Neural cell (in vitro differentiated cells): ENCODE results near the gene PRCP. TPM values are rescaled to one million over a fixed set of nuclear protein-coding genes. Genes with fewer than 3 reads are reported as not detected.

Experiments
- H2AFZ ChIP-seq: fragments of 200-600, 300-800 bp; sonication (generic), shearing (Covaris generic); 2 replicates; pipeline ENCODE4 v1.6.0; 2014; ENCODE audit warnings: low read depth, mild to moderate bottlenecking, antibody characterized with exemption, low read length, moderate library complexity
- H3F3A ChIP-seq: fragments of 200-600 bp; shearing (Covaris generic); 2 replicates; pipeline ENCODE4 v1.6.1; 2016; ENCODE audit warnings: mild to moderate bottlenecking, moderate library complexity, mixed read lengths, antibody characterized with exemption, low read length; ENCODE audit not compliant: insufficient read depth, poor library complexity, severe bottlenecking
- H3K27ac ChIP-seq: fragments of 200-600, 300-800 bp; sonication (generic), shearing (Covaris generic); 2 replicates; pipeline ENCODE4 v1.5.1; 2014; ENCODE audit warnings: mild to moderate bottlenecking, low read length, moderate library complexity
- H3K27me3 ChIP-seq: fragments of 300-800, 200-600 bp; sonication (generic), shearing (Covaris generic); 2 replicates; pipeline ENCODE4 v1.6.0; 2014; ENCODE audit warnings: mild to moderate bottlenecking, low read depth, low read length, moderate library complexity; ENCODE audit not compliant: insufficient read depth
- H3K36me3 ChIP-seq: fragments of 300-800, 200-600 bp; sonication (generic), shearing (Covaris generic); 2 replicates; pipeline ENCODE4 v1.5.1; 2014; ENCODE audit warnings: mild to moderate bottlenecking, antibody characterized with exemption, low read length, moderate library complexity; ENCODE audit not compliant: insufficient read depth
- H3K4me2 ChIP-seq: fragments of 300-800, 200-600 bp; sonication (generic), shearing (Covaris generic); 2 replicates; pipeline ENCODE4 v1.6.0; 2014; ENCODE audit warnings: mild to moderate bottlenecking, low read length
- H3K4me3 ChIP-seq: fragments of 300-800, 200-600 bp; sonication (generic), shearing (Covaris generic); 2 replicates; pipeline ENCODE4 v1.5.1; 2014; ENCODE audit warnings: mild to moderate bottlenecking, low read length, moderate library complexity
- H3K79me2 ChIP-seq: fragments of 200-600 bp; shearing (Covaris generic); replicated peaks from 2 replicates; pipeline ENCODE4 v1.6.0; 2014; ENCODE audit warnings: mild to moderate bottlenecking, low read length, moderate library complexity; ENCODE audit not compliant: insufficient read depth
- H3K9ac ChIP-seq: fragments of 300-800, 200-600 bp; sonication (generic), shearing (Covaris generic); 2 replicates; pipeline ENCODE4 v1.6.1; 2016; ENCODE audit warnings: mild to moderate bottlenecking, low read length, mixed read lengths
- H3K9me2 ChIP-seq: fragments of 200-600 bp; shearing (Covaris generic); 2 replicates; pipeline ENCODE4 v1.6.1; 2016; ENCODE audit warnings: mild to moderate bottlenecking, low read length, mixed read lengths; ENCODE audit not compliant: insufficient read depth
- H3K9me3 ChIP-seq: fragments of 200-600, 300-800 bp; sonication (generic), shearing (Covaris generic); 2 replicates; pipeline ENCODE4 v1.6.1; 2016; ENCODE audit warnings: mild to moderate bottlenecking, mixed run types, low read length, moderate library complexity, mixed read lengths
- H4K20me1 ChIP-seq: fragments of 200-600 bp; shearing (Covaris generic); 2 replicates; pipeline ENCODE4 v1.6.1; 2016; ENCODE audit warnings: mild to moderate bottlenecking, mixed run types; ENCODE audit not compliant: insufficient read depth
- EP300 ChIP-seq: fragments of 450-650 bp; conservative IDR thresholded peaks from 2 replicates; pipeline ENCODE4 v1.6.1; 2014; ENCODE audit warnings: antibody characterized with exemption, mild to moderate bottlenecking, moderate library complexity; ENCODE audit not compliant: poor library complexity, severe bottlenecking
- EZH2 ChIP-seq: fragments of 200-600, 300-800 bp; shearing (Covaris generic), sonication (generic); IDR thresholded peaks from 2 replicates; pipeline ENCODE4 v1.6.1; 2014; ENCODE audit warnings: antibody characterized with exemption, low read length, borderline replicate concordance, mild to moderate bottlenecking; ENCODE audit not compliant: insufficient read depth, poor library complexity, severe bottlenecking
- MXI1 ChIP-seq: fragments of 450-650 bp; conservative IDR thresholded peaks from 2 replicates; pipeline ENCODE4 v1.6.1; 2014; ENCODE audit warnings: antibody characterized with exemption, mild to moderate bottlenecking; ENCODE audit not compliant: poor library complexity, severe bottlenecking
- POLR2AphosphoS5 ChIP-seq: IDR thresholded peaks from 2 replicates; pipeline ENCODE4 v1.6.1; 2012
- RAD21 ChIP-seq: fragments of 450-650 bp; conservative IDR thresholded peaks from 2 replicates; pipeline ENCODE4 v1.6.1; 2014; ENCODE audit warnings: antibody characterized with exemption, mild to moderate bottlenecking, moderate library complexity
- SMC3 ChIP-seq: fragments of 450-650 bp; conservative IDR thresholded peaks from 2 replicates; pipeline ENCODE4 v1.6.1; 2014; ENCODE audit warnings: antibody characterized with exemption, mild to moderate bottlenecking, moderate library complexity; ENCODE audit not compliant: poor library complexity
- TAF1 ChIP-seq: IDR thresholded peaks from 2 replicates; pipeline ENCODE4 v1.6.1; 2012; ENCODE audit warnings: low read depth
- polyA plus RNA-seq: library from polyadenylated mRNA; depleted of rRNA; stranded (reverse); fragments of >200 nt; gene quantifications from 2 replicates; pipeline ENCODE4 v1.2.3, GENCODE V29; 2014
- TF ChIP-seq, protein P1 (sequence below): IDR thresholded peaks from 2 replicates; pipeline ENCODE4 v1.6.1; 2012; ENCODE audit warnings: borderline replicate concordance
- TF ChIP-seq, protein P2 (sequence below): fragments of 450-650 bp; IDR thresholded peaks from 2 replicates; pipeline ENCODE4 v1.5.1; 2014; ENCODE audit warnings: antibody characterized with exemption, mild to moderate bottlenecking, moderate library complexity; ENCODE audit not compliant: poor library complexity, severe bottlenecking

PRCP gene
- polyA plus RNA-seq, 1 donor from 2014 or later, result 6.1 TPM

DNA sequence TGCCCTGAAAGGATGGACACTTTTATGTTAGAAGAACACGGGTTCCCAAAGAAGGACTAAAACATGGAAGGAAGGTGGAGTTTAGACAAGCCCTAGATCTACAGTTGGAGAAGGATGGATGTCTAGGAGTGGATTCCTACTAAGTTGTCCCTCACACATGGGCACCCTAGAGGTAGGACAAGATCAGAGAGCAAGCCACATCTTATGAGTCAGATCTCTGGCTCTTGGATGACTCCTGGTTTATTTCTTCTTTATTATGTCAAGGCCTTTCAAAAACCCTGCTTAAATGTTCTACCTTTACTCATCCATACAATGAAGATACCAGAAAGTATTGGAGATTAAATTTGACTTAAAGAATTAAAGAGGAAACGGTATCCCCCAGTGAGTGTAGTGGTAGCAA is 34.4 kb downstream of the PRCP start (continued):
- TF ChIP-seq, protein P1, sequence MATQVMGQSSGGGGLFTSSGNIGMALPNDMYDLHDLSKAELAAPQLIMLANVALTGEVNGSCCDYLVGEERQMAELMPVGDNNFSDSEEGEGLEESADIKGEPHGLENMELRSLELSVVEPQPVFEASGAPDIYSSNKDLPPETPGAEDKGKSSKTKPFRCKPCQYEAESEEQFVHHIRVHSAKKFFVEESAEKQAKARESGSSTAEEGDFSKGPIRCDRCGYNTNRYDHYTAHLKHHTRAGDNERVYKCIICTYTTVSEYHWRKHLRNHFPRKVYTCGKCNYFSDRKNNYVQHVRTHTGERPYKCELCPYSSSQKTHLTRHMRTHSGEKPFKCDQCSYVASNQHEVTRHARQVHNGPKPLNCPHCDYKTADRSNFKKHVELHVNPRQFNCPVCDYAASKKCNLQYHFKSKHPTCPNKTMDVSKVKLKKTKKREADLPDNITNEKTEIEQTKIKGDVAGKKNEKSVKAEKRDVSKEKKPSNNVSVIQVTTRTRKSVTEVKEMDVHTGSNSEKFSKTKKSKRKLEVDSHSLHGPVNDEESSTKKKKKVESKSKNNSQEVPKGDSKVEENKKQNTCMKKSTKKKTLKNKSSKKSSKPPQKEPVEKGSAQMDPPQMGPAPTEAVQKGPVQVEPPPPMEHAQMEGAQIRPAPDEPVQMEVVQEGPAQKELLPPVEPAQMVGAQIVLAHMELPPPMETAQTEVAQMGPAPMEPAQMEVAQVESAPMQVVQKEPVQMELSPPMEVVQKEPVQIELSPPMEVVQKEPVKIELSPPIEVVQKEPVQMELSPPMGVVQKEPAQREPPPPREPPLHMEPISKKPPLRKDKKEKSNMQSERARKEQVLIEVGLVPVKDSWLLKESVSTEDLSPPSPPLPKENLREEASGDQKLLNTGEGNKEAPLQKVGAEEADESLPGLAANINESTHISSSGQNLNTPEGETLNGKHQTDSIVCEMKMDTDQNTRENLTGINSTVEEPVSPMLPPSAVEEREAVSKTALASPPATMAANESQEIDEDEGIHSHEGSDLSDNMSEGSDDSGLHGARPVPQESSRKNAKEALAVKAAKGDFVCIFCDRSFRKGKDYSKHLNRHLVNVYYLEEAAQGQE, result no peak

DNA sequence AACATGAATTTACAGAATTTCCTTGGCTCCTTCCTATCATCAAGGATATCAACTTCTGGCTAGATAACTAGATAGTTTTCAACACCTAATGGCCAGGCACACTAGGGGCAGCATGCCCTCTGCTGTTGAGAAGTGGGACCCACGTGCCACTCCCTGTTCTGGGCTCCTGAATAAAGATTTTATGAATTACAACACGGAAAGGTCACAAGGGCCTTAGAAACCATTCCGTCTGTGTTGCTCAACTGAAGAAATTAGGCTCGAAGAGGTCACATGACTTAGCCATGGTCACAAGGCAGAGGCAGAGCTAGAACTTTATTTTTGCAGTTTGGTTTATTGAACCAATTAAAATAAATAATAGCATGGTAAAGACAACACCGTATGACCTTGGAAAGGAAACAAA is 36.0 kb downstream of the PRCP start:
- no peaks in the 10 kb centered on the region for H3K79me2 ChIP-seq
- no peaks in the 10 kb centered on the region for H3K9me2 ChIP-seq
- H3K27ac ChIP-seq, result no peak overlapping the region
- no peaks in the 10 kb centered on the region for H3F3A ChIP-seq
- H3K9ac ChIP-seq, result no peak overlapping the region
- no peaks in the 10 kb centered on the region for H3K27me3 ChIP-seq
- H3K4me2 ChIP-seq, result no peak overlapping the region
- TF ChIP-seq SMC3, result peak; percentile 69
- TF ChIP-seq, protein P2, sequence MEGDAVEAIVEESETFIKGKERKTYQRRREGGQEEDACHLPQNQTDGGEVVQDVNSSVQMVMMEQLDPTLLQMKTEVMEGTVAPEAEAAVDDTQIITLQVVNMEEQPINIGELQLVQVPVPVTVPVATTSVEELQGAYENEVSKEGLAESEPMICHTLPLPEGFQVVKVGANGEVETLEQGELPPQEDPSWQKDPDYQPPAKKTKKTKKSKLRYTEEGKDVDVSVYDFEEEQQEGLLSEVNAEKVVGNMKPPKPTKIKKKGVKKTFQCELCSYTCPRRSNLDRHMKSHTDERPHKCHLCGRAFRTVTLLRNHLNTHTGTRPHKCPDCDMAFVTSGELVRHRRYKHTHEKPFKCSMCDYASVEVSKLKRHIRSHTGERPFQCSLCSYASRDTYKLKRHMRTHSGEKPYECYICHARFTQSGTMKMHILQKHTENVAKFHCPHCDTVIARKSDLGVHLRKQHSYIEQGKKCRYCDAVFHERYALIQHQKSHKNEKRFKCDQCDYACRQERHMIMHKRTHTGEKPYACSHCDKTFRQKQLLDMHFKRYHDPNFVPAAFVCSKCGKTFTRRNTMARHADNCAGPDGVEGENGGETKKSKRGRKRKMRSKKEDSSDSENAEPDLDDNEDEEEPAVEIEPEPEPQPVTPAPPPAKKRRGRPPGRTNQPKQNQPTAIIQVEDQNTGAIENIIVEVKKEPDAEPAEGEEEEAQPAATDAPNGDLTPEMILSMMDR, result peak; percentile 54
- TF ChIP-seq EZH2, result no peak
- no peak for TF ChIP-seq TAF1
- TF ChIP-seq, protein P1, result no peak
- no peak for TF ChIP-seq POLR2AphosphoS5
- no peak for TF ChIP-seq EP300
- TF ChIP-seq MXI1, result no peak
- TF ChIP-seq RAD21, result peak; percentile 55
- no peaks in the 10 kb centered on the region for H3K36me3 ChIP-seq
- H3K9me3 ChIP-seq, result no peaks in the 10 kb centered on the region
- no peak overlapping the region for H3K4me3 ChIP-seq
- no peaks in the 10 kb centered on the region for H4K20me1 ChIP-seq
- no peak overlapping the region for H2AFZ ChIP-seq
